ENCODE data around the gene RHOT2.
A peak's percentile ranks its signal among the peaks of the same experiment; 100 is the strongest.

The RHOT2 gene

DNA sequence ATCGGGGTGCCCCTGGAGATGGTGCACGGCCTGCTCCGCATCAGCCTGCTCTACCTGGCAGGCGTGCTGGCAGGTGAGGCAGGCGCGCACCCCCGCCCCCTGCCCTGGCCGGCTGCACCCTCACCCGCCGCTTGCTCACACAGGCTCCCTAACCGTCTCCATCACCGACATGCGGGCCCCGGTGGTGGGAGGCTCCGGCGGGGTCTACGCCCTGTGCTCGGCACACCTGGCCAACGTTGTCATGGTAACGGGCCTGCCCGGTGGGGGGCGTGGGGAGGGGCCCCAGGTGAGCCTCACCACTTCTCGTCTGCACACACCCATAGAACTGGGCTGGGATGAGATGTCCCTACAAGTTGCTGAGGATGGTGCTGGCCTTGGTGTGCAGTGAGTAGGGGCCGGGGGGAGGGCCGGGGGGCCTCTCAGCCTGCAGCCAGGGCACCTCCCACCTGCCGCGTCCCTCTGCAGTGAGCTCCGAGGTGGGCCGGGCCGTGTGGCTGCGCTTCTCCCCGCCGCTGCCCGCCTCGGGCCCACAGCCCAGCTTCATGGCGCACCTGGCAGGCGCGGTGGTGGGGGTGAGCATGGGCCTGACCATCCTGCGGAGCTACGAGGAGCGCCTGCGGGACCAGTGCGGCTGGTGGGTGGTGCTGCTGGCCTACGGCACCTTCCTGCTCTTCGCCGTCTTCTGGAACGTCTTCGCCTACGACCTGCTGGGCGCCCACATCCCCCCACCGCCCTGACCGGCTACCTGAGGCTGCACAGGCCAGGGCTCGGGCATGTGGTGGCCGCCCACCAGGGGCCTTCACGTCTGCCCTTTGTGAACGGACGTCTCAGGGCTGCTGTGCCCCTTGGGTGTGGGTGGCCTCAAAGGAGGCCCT lies 9.6 kb downstream of the RHOT2 start:
- peak overlapping the region; percentile 94; the same call in 1 of the 2 replicates for H3K27ac ChIP-seq
- no peak for TF ChIP-seq ZFX (IDR thresholded peaks at IDR 0.05)

DNA sequence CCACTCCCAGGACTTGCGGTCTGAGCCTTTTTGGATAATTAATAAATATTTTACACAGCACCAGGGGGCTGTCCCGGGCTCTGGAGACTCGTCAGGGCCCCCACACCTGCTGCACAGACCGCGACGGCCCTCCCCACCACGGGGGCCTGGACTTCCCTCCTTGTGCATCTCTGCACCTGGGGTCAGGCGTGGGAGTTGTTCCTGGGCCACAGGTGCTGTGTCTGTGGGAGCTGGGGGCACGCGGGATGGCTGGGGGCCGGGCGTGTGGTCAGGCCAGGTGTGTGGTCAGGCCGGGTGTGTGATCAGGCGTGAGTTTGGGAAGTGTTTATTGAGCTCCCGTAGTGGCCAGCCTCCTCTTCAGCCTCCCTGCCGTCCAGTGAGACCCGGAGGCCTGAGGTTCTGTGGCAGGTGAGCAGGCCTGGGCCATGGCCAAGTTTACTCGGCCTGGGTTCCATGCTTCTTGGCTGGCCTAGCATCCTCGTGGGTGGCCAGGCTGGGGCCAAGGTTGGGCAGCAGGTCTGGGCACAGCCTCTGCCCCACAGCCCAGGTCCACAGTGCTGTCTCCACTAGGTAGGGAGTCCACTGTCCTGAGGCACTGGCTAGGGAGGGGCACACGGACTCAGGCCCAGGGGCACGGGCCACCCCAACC lies 10.4 kb downstream of the RHOT2 start:
- no peak for TF ChIP-seq ZFX (IDR thresholded peaks at IDR 0.05)
- H3K27ac ChIP-seq: peak overlapping the region; percentile 94

DNA sequence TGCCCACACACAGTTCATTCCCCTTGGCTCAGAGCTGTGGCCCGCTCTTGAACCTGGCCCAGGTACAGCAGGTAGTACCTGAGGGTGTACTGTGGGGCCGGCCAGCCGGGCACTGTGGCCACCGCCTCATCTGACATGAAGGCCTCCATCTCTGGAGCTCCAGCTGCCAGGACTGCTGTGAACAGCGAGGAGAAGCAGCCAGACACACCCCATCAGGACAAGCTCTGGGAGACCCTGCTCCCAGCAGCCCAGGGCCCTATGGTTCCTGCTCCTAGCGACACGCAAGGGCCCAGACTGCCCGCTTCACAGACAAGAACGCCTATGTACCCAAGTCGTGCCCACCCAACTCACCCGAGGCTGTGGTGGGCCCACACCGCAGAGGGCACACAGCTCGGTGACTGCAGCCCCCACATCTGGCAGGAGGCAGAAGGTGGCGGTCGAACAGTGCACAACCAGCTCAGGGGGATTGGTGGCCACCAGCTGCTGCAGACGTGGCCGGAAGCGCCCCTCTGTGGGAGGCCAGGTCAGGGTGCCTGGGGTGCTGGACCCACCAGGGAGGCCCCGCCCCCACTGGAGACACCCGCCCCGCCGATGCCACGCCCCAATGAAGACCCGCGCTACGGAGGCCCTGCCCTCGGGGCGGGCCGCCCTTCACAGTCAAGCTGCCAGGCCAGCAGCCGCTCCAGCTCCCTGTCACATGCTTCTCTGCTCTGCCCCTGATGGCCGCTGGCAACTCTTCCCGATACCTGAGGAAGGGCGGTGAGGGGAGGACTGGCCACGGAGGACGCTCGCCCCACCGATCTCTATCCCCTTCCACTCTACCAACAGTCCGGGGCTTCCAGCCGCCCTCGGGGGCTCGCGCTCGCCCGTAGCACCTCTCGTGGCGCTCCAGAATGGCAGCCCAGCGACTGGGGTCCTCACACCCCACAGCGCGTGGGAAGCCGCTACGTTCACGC lies 11.2 kb downstream of the RHOT2 start:
- peak overlapping the region; percentile 94 for H3K27ac ChIP-seq
- TF ChIP-seq, protein P1, sequence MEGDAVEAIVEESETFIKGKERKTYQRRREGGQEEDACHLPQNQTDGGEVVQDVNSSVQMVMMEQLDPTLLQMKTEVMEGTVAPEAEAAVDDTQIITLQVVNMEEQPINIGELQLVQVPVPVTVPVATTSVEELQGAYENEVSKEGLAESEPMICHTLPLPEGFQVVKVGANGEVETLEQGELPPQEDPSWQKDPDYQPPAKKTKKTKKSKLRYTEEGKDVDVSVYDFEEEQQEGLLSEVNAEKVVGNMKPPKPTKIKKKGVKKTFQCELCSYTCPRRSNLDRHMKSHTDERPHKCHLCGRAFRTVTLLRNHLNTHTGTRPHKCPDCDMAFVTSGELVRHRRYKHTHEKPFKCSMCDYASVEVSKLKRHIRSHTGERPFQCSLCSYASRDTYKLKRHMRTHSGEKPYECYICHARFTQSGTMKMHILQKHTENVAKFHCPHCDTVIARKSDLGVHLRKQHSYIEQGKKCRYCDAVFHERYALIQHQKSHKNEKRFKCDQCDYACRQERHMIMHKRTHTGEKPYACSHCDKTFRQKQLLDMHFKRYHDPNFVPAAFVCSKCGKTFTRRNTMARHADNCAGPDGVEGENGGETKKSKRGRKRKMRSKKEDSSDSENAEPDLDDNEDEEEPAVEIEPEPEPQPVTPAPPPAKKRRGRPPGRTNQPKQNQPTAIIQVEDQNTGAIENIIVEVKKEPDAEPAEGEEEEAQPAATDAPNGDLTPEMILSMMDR (conservative IDR thresholded peaks at IDR 0.05): no peak
- TF ChIP-seq ZFX (IDR thresholded peaks at IDR 0.05): no peak

DNA sequence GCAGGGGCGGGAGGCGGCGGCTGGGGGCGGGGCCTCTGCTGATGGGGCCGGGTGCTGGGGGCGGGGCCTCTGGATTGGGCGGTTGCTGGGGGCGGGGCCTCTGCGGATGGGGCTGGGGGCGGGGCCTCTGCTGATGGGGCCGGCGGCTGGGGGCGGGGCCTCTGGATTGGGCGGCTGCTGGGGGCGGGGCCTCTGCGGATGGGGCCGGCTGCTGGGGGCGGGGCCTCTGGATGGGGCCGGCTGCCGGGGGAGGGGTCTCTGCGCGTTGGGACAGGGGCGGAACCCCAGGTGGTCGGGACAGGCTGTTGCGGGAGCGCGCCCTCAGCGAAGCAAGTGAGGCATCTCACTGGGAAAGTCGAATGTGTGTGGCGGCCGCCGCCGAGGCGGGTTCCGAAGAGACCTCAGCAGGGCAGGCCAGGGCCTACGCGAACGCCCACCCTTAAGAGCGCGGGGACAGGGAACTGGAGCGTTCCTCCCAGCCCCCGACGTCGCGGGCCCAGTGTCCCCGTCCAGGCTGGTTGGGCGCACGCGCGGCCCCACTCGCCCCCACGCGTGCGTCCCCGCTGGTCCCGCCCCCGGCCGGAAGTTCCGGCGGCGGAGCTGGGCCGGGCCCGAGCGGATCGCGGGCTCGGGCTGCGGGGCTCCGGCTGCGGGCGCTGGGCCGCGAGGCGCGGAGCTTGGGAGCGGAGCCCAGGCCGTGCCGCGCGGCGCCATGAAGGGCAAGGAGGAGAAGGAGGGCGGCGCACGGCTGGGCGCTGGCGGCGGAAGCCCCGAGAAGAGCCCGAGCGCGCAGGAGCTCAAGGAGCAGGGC lies 12.1 kb downstream of the RHOT2 start, which contains the start of gene STUB1:
Gene STUB1 (plus strand): TSS at position 597 of the 811 bp plus-strand sequence. CDS start 116 bp downstream, at position 713.
- TF ChIP-seq, protein P1 (conservative IDR thresholded peaks at IDR 0.05): no peak
- peak; percentile 73; the same call in 1 of the 2 replicates for TF ChIP-seq ZFX (IDR thresholded peaks at IDR 0.05)
- peak within 1 kb of the TSS; percentile 94 for H3K27ac ChIP-seq

DNA sequence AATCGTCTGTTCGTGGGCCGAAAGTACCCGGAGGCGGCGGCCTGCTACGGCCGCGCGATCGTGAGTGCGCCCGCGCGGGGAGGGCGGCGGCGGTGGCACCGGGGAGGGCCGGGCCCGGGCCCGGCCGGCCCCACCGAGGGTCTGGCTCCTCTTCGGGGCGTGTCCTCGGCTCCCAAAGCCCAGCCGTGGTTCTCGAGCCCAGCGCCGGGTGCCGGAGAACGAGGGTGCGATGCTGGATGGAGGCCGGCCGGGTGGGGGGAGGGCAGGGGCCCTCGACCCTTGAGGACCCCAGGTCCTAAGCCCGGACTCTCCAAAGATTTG lies 12.7 kb downstream of the RHOT2 start:
- peak; percentile 65 for TF ChIP-seq ZFX (IDR thresholded peaks at IDR 0.05)
- TF ChIP-seq, protein P1 (conservative IDR thresholded peaks at IDR 0.05): no peak
- H3K27ac ChIP-seq: peak overlapping the region; percentile 94

DNA sequence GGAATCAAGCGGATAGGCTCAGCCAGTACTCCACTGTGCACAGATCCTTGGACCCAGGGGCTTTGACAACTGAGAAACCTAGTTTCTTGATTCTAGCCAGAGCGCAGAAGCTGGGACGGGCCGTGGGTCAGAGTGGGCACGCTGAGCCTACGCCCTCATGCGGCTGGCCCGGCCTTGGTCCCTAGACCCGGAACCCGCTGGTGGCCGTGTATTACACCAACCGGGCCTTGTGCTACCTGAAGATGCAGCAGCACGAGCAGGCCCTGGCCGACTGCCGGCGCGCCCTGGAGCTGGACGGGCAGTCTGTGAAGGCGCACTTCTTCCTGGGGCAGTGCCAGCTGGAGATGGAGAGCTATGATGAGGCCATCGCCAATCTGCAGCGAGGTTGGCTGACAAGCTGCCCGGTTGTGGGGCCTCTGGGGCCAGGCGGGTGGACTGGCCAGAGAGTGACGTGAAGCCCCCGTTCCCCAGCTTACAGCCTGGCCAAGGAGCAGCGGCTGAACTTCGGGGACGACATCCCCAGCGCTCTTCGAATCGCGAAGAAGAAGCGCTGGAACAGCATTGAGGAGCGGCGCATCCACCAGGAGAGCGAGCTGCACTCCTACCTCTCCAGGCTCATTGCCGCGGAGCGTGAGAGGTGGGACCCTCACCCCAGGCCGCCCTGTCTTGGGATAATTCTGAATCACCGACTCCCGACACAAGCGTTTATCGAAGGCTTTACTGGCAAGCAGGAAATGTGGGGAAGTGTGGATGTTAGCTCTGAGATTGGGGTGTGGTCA lies 13.2 kb downstream of the RHOT2 start:
- H3K27ac ChIP-seq: peak overlapping the region; percentile 94

More for the DNA sequence above, 13.2 kb downstream of the RHOT2 start:
- TF ChIP-seq, protein P1 (conservative IDR thresholded peaks at IDR 0.05): no peak; the same call in 1 of the 2 replicates
- TF ChIP-seq ZFX (IDR thresholded peaks at IDR 0.05): 0 out of 2 replicates have a peak, but pooled peaks have one; percentile 26
